Activated CD4-positive, alpha-beta T cell treated with anti-CD3 and anti-CD28 coated beads, Interleukin-10, Interleukin-2, amounts not matched to agents 100 ng/mL and 50 ng/mL, durations not matched to agents 16 hours and 8 hours (primary cell): ENCODE data around the gene BBX.
A peak's percentile ranks its signal among the peaks of the same experiment; 100 is the strongest.

Experiments
- DNase-seq: peaks from one replicate; pipeline ENCODE4 v3.0.0-alpha.2; 2020

Gene BBX

GRCh38 chr3:107661447-107662123 lies 138.8 kb downstream of the BBX start:
- peak; percentile 55 for DNase-seq

- DNase-seq = peak; percentile 69
These were observed 139.4 kb downstream of the BBX start for GRCh38 chr3:107662124-107662507.

GRCh38 chr3:107662586-107662985 lies 139.8 kb downstream of the BBX start:
- DNase-seq = no peak

GRCh38 chr3:107663266-107663665 lies 140.5 kb downstream of the BBX start:
- DNase-seq = no peak

GRCh38 chr3:107664614-107665013 lies 141.9 kb downstream of the BBX start:
- DNase-seq = no peak

GRCh38 chr3:107665351-107665750 lies 142.6 kb downstream of the BBX start:
- no peak for DNase-seq

- no peak for DNase-seq
These were observed 144.1 kb downstream of the BBX start for GRCh38 chr3:107666853-107667252.

- no peak for DNase-seq
These were observed 145.7 kb downstream of the BBX start for GRCh38 chr3:107668416-107668815.

GRCh38 chr3:107668963-107669362 lies 146.2 kb downstream of the BBX start:
- no peak for DNase-seq

GRCh38 chr3:107669669-107670068 lies 146.9 kb downstream of the BBX start:
- no peak for DNase-seq

GRCh38 chr3:107670986-107671385 lies 148.2 kb downstream of the BBX start:
- DNase-seq = no peak

GRCh38 chr3:107674371-107674770 lies 151.6 kb downstream of the BBX start:
- no peak for DNase-seq

- no peak for DNase-seq
These were observed 152.6 kb downstream of the BBX start for GRCh38 chr3:107675233-107675900.

- peak; percentile 27 for DNase-seq
These were observed 153.9 kb downstream of the BBX start for GRCh38 chr3:107676469-107677309.

GRCh38 chr3:107679921-107680320 lies 157.2 kb downstream of the BBX start:
- no peak for DNase-seq

GRCh38 chr3:107680698-107681097 lies 157.9 kb downstream of the BBX start:
- DNase-seq = peak; percentile 47

- DNase-seq = no peak
These were observed 158.6 kb downstream of the BBX start for GRCh38 chr3:107681396-107681795.

GRCh38 chr3:107682580-107682979 lies 159.8 kb downstream of the BBX start:
- no peak for DNase-seq

- DNase-seq = no peak
These were observed 160.7 kb downstream of the BBX start for GRCh38 chr3:107683447-107683846.

GRCh38 chr3:107684431-107684925 lies 161.7 kb downstream of the BBX start:
- no peak for DNase-seq

GRCh38 chr3:107685383-107685782 lies 162.6 kb downstream of the BBX start:
- DNase-seq = no peak

- DNase-seq = no peak
These were observed 164.4 kb downstream of the BBX start for GRCh38 chr3:107687056-107687581.

- DNase-seq = no peak
These were observed 166.6 kb downstream of the BBX start for GRCh38 chr3:107689355-107689754.
